ENCODE measurements around the gene CEACAM3.
"Not testable (repeated sequence)": the region's sequence is repeated elsewhere in the genome, so short reads cannot be mapped to it uniquely, and the experiment has no call there.

The CEACAM3 gene

DNA sequence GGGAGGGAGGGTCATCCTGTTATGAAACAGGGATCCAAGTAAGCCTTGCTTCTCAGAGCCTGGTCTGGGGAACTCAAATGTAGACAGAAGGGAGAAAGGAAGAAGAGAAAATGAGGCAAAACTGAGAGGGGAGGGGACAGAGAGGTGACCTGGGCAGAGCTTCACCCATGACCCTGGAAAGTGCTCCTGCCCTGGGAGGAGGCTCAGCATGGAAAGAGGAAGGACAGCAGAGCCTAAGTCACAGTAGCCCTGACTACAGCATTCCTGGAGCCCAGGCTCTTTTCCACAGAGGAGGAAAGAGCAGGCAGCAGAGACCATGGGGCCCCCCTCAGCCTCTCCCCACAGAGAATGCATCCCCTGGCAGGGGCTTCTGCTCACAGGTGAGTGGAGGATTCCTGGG, at the start of gene CEACAM3:
Gene CEACAM3, plus strand, starts transcription at position 226 of the 400 bp plus-strand sequence. Its CDS starts 91 bp downstream, at position 317.
- DNase-seq, result no peak

GRCh38 chr19:41746593-41747227, 49.7 kb upstream of the CEACAM3 start:
- peak; percentile 59 for DNase-seq

GRCh38 chr19:41748012-41748411, 48.4 kb upstream of the CEACAM3 start:
- no peak for DNase-seq

GRCh38 chr19:41750248-41751134, 45.9 kb upstream of the CEACAM3 start:
- peak; percentile 14 for DNase-seq

DNA sequence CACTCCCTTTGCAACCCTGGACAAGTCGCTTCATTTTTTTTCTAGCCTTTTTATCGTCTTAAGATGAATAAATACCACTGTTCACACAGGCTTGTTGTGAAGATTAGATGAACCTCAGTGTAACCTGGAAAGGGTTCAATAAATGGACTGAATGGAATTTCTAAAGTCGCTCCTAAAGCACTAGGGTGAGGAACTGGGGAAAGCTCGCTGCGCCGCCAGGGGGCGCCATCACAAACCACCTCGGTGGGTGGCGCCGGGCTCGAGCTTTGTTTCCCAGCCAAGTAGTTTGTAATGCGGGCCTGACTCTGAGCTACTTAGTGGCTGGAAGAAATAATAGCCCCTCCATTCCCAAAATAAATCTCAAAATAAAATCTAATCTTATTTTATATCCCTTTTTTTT, 43.2 kb upstream of the CEACAM3 start:
- DNase-seq, result no peak

GRCh38 chr19:41753936-41754529, 42.4 kb upstream of the CEACAM3 start:
- DNase-seq, result peak; percentile 27

DNA sequence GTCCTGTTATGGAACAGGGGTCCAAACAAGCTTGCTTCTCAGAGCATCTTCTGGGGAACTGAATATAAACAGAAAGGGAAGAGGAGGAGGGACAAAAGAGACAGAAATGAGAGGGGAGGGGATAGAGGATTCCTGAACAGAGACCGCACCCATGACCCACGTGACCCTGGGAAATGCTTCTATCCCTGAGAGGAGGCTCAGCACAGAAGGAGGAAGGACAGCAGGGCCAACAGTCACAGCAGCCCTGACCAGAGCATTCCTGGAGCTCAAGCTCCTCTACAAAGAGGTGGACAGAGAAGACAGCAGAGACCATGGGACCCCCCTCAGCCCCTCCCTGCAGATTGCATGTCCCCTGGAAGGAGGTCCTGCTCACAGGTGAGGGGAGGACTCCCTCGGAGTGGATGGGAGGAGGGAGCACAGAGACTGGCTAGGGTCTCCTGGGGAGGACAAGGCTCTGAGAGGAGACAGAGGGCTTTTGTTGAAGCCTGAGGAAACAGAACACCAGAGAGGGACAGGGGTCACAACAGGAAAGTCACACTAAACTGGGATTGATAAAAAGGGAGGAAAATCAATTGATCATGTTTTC, 41.0 kb upstream of the CEACAM3 start, which contains the start of gene CEACAM6:
Gene CEACAM6, plus strand, starts transcription at position 203 of the 586 bp plus-strand sequence. Its CDS starts 109 bp downstream, at position 312.
- no peak for DNase-seq

- no peak for DNase-seq
These were observed 37.5 kb upstream of the CEACAM3 start for GRCh38 chr19:41758846-41759245.

DNA sequence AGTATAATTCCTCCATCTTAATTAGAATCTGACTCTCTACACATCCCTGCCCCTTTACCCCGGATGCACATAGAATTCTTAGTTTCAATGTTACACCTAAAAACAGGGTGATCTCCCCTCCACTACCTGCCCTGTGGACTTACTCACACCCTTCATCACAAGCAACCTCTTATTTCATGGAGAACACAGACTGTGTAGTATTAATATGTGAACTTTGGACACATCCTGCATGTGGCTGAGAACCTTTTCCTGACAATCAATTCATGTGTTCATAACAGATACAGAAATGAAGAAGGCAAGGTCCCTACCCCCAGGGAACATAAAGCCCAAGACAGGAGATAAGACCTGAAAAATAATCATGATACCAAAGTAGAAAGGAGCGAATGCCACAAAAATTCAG, 29.3 kb upstream of the CEACAM3 start:
- DNase-seq, result no peak

- not testable (repeated sequence) for DNase-seq
These were observed 28.3 kb upstream of the CEACAM3 start for GRCh38 chr19:41768105-41768504.

DNA sequence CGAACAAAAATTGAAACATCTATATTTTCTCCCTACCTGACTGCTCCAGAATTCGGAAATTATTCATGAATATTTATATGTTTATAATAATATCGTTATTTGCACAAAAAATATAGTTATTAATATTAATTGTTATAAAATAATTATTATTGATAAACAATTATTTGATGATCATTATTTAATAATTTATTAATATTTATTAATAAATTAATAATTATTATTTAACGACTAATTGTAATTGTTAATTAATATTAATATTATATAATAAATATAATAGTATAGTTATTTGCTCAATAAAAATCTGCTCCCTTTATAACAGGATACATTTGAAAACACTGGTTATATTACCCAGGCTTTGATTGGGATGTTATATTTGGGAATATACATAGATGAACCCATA, 26.8 kb upstream of the CEACAM3 start:
- no peak for DNase-seq

DNA sequence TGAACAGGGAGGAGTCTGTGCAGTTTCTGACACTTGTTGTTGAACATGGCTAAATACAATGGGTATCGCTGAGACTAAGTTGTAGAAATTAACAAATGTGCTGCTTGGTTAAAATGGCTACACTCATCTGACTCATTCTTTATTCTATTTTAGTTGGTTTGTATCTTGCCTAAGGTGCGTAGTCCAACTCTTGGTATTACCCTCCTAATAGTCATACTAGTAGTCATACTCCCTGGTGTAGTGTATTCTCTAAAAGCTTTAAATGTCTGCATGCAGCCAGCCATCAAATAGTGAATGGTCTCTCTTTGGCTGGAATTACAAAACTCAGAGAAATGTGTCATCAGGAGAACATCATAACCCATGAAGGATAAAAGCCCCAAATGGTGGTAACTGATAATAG, 25.0 kb upstream of the CEACAM3 start:
- no peak for DNase-seq

GRCh38 chr19:41774515-41774980, 21.8 kb upstream of the CEACAM3 start:
- peak; percentile 80 for DNase-seq

GRCh38 chr19:41776700-41777099, 19.7 kb upstream of the CEACAM3 start:
- DNase-seq, result no peak

DNA sequence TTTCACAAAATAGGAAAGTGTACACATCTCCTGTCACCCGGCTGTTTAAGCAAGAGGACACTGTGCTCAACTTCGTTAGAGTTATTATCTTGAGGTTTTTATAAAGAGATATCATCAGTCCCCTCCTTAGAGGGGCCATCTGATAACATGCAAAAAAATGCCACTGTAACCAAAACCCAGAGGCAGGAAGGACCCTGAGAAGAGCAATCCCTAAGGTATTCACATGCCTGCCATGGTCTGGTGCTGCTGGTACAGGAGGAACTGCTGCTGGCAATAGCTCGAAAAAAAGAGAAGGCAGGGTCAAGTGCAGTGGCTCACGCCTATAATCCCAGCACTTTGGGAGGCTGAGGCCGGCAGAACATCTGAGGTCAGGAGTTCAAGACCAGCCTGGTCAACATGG, 12.8 kb upstream of the CEACAM3 start:
- no peak for DNase-seq

DNA sequence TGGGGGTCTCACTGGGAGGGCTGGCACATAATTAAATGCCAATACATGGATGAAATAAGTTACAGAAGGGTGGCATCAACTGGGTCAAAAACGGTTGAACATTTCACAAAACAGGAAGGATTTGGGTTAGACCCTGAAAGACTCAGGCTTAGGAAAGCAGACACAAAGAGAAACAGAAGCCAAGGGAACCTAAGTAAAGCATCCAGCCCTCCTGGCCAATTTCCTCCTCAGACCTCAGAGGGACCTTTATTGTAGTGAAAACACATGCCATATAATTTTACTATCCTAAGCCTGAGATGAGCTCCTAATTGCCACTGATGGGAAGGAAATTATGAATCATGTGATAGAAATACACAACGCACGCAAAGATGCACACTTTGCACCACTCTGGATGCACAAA, 12.1 kb upstream of the CEACAM3 start:
- no peak for DNase-seq

- DNase-seq, result no peak
These were observed 11.6 kb upstream of the CEACAM3 start for GRCh38 chr19:41784743-41785142.

DNA sequence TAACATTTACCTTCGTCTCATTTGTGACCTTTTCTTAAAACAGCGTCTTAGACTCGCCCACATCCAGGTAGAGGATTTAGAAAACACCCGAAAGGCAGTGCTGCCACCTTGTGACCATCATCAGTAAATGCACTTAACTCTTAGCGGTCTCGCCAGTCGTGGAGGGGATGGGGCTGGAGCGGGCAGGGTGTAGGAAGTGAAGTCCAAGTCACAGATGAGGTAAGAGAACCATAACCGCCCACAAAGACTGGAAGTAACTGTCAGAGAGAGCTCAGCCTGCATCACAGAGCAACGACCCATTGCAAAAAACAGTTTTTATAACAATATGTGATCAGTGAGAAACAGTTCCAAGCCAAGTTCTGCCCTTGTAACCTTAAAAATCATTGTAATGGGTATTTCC, 10.7 kb upstream of the CEACAM3 start:
- peak; percentile 70 for DNase-seq

GRCh38 chr19:41787055-41787454, 9.3 kb upstream of the CEACAM3 start:
- DNase-seq, result no peak

GRCh38 chr19:41788518-41788917, 7.9 kb upstream of the CEACAM3 start:
- DNase-seq, result not testable (repeated sequence)

DNA sequence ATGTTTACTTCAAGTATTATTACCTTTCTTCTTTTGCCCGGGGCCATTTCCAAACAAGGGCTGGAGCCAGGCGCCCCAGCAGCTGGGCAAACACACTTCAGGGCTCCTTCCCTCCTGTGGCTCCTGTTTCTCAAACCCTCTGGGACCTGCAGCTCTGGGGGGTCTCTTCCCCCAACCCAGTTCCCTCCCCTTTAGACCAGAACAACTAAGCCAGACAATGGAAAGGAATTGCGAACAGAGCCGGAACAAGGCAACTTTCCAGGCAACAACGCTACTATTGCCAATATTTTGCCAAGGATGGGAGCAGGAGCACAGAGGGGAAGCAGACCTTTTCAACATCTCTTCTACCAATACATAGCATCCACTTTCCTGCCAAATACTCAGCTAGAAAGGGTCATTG, 7.3 kb upstream of the CEACAM3 start:
- peak; percentile 78 for DNase-seq

GRCh38 chr19:41792513-41793413, 3.6 kb upstream of the CEACAM3 start:
- DNase-seq, result no peak

All from NCI-H345 (cell line).